ENCODE measurements around the gene GAS6.

The GAS6 gene

GRCh38 chr13:113864273-113864890 lies 506 bp upstream of the GAS6 start:
- DNase-seq, result no peak

GRCh38 chr13:113862931-113863523 lies 849 bp downstream of the GAS6 start:
- no peak for DNase-seq

GRCh38 chr13:113862191-113862930 lies 1.5 kb downstream of the GAS6 start:
- DNase-seq, result no peak

- no peak for DNase-seq
These were observed 2.3 kb downstream of the GAS6 start for GRCh38 chr13:113861433-113862030.

- no peak for DNase-seq
These were observed 3.0 kb downstream of the GAS6 start for GRCh38 chr13:113860665-113861432.

GRCh38 chr13:113860051-113860664 lies 3.7 kb downstream of the GAS6 start:
- DNase-seq, result no peak

GRCh38 chr13:113859311-113860050 lies 4.4 kb downstream of the GAS6 start:
- DNase-seq, result no peak

- no peak for DNase-seq
These were observed 6.2 kb downstream of the GAS6 start for GRCh38 chr13:113857531-113858195.

GRCh38 chr13:113856716-113857065 lies 7.2 kb downstream of the GAS6 start:
- DNase-seq, result no peak

GRCh38 chr13:113855931-113856715 lies 7.8 kb downstream of the GAS6 start:
- no peak for DNase-seq

- no peak for DNase-seq
These were observed 8.6 kb downstream of the GAS6 start for GRCh38 chr13:113855012-113855921.

GRCh38 chr13:113854238-113855011 lies 9.5 kb downstream of the GAS6 start:
- no peak for DNase-seq

GRCh38 chr13:113853518-113854237 lies 10.2 kb downstream of the GAS6 start:
- DNase-seq, result no peak

- DNase-seq, result no peak
These were observed 11.0 kb downstream of the GAS6 start for GRCh38 chr13:113852536-113853517.

GRCh38 chr13:113851826-113852535 lies 11.9 kb downstream of the GAS6 start:
- no peak for DNase-seq

- no peak for DNase-seq
These were observed 12.4 kb downstream of the GAS6 start for GRCh38 chr13:113851480-113851803.

All from stimulated activated CD4-positive, alpha-beta T cell treated with anti-CD3 and anti-CD28 coated beads, Interleukin-4, amount 100 ng/mL, for 24 hours (primary cell).